ENCODE measurements around the gene HIVEP2. TPM values are rescaled to one million over a fixed set of nuclear protein-coding genes. Genes with fewer than 3 reads are reported as not detected.

HIVEP2 gene
- polyA plus RNA-seq, 3 donors: 0.16 to 1.4 (median 0.64) TPM

DNA sequence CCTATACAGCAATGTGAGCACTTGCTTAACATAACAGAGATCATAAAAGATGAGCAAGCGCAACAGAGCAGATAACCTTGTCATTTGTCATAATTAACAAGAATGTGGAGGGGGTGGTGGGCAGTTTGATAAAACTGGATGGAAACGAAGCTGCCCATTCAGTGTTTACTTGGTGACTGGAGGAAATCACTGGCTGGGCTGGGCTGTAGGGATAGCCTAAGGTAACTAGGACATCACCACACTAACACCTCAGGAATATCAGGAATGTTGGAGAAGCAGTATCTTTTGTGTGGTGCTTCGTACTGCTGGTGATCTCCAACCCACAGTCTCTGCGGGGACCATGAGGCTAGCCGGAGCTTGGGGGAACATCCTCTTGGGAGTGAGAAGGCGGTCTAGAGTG, 218.4 kb downstream of the HIVEP2 start:
- TF ChIP-seq, protein P1, sequence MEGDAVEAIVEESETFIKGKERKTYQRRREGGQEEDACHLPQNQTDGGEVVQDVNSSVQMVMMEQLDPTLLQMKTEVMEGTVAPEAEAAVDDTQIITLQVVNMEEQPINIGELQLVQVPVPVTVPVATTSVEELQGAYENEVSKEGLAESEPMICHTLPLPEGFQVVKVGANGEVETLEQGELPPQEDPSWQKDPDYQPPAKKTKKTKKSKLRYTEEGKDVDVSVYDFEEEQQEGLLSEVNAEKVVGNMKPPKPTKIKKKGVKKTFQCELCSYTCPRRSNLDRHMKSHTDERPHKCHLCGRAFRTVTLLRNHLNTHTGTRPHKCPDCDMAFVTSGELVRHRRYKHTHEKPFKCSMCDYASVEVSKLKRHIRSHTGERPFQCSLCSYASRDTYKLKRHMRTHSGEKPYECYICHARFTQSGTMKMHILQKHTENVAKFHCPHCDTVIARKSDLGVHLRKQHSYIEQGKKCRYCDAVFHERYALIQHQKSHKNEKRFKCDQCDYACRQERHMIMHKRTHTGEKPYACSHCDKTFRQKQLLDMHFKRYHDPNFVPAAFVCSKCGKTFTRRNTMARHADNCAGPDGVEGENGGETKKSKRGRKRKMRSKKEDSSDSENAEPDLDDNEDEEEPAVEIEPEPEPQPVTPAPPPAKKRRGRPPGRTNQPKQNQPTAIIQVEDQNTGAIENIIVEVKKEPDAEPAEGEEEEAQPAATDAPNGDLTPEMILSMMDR (IDR thresholded peaks at IDR 0.05): no peak
- no peak overlapping the region for H3K4me2 ChIP-seq (replicated peaks; ENCODE audit: extremely low read depth, low read length, poor library complexity, severe bottlenecking)
- Mint-ChIP-seq H3K9me3 (no peaks in the 10 kb centered on the region), H3K27ac (peak overlapping the region in 1 of 7 donors; percentile 62), H3K4me1 (peaks cover 40% of the 10 kb centered on the region), H3K27me3 (ENCODE audit: low read depth in 3 of 3) (peaks cover 0 to 2% (median 0%) of the 10 kb centered on the region in 3 donors), H3K36me3 (no peaks in the 10 kb centered on the region), H3K4me3 (no peak overlapping the region)
- H2AFZ ChIP-seq (ENCODE audit: insufficient read depth, low read depth, low read length, poor library complexity, severe bottlenecking): no peak overlapping the region
- intact Hi-C loops (cut with micrococcal nuclease): no loop called here
- H3K9ac ChIP-seq (ENCODE audit: insufficient read depth, low read length, poor library complexity, severe bottlenecking): no peak overlapping the region
- no peak overlapping the region for H3K27ac ChIP-seq (ENCODE audit: low read depth in 1 of 2, low read length in 2 of 2)
- WGBS (ENCODE audit: insufficient coverage): 94% methylated on average over 4 of the region's 6 CpGs
- no peaks in the 10 kb centered on the region for H3K79me2 ChIP-seq (ENCODE audit: insufficient read depth, low read length)
- H3K4me1 ChIP-seq (ENCODE audit: control insufficient read depth in 1 of 2, insufficient read depth in 2 of 2, low read length in 2 of 2): peaks cover 38 to 45% of the 10 kb centered on the region in 2 donors
- H3K27me3 ChIP-seq (ENCODE audit: control insufficient read depth in 2 of 2, insufficient read depth in 2 of 2, low read length in 2 of 2): no peaks in the 10 kb centered on the region
- DNase-seq: no peak
- H3K36me3 ChIP-seq (replicated peaks in 1 of 2; ENCODE audit: control insufficient read depth in 1 of 2, insufficient read depth in 2 of 2, low read length in 2 of 2): no peaks in the 10 kb centered on the region
- no peaks in the 10 kb centered on the region for H4K20me1 ChIP-seq (ENCODE audit: insufficient read depth, low read length)
- no peaks in the 10 kb centered on the region for H3K9me3 ChIP-seq (replicated peaks in 1 of 2; ENCODE audit: control insufficient read depth in 1 of 2, insufficient read depth in 1 of 2, low read length in 2 of 2)
- no peak overlapping the region for H3K4me3 ChIP-seq (replicated peaks in 1 of 3; ENCODE audit: low read depth in 2 of 3, low read length in 3 of 3)

DNA sequence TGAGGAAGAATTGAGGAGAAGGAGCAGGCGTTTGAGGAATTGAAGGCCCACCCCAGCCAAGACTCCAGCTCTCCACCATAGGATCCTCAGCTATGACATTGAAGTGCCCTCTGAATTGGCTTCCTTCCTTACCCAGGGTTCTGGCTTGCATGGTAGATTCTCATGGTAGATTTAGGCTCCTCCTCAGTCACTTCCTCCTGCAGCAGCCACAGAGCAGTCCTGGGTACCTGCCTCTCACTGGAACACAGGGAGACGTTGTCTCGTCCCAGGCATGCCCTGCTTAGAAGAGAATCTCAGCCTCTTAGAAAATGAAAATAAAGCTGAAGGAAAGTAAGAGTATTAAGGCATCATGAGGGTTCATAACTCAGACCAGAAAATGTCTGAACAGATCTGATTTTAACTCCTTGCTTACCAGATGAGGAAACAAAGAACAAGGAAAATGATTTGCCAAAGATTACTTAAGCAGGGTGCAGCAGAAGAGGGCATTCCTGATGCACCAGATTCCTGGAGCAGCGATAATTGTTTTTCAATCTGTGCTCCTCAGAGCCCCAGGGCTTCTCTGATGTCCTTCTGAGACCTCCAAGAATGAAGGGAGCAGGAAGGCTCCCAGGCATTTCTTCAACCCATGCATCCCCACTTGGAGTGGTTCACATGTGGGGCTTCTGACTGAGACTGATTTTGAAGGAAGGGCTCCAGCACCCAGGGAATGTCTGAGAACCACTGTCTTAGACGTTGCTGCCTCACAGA, 219.8 kb downstream of the HIVEP2 start:
- H3K79me2 ChIP-seq (ENCODE audit: insufficient read depth, low read length): no peaks in the 10 kb centered on the region
- no peaks in the 10 kb centered on the region for H3K9me3 Mint-ChIP-seq
- peak overlapping the region in 2 of 7 donors; percentile 27 to 37 for H3K27ac Mint-ChIP-seq
- no peak overlapping the region for H3K9ac ChIP-seq (ENCODE audit: insufficient read depth, low read length, poor library complexity, severe bottlenecking)
- H3K27ac ChIP-seq (ENCODE audit: low read depth in 1 of 2, low read length in 2 of 2): no peak overlapping the region
- TF ChIP-seq, protein P1 (IDR thresholded peaks at IDR 0.05): no peak
- peak overlapping the region in 1 of 2 donors; percentile 31 for H3K4me3 Mint-ChIP-seq
- no peaks in the 10 kb centered on the region for H3K27me3 ChIP-seq (ENCODE audit: control insufficient read depth in 2 of 2, insufficient read depth in 2 of 2, low read length in 2 of 2)
- peaks cover 52% of the 10 kb centered on the region for H3K4me1 Mint-ChIP-seq
- H3K36me3 ChIP-seq (replicated peaks in 1 of 2; ENCODE audit: control insufficient read depth in 1 of 2, insufficient read depth in 2 of 2, low read length in 2 of 2): no peaks in the 10 kb centered on the region
- H4K20me1 ChIP-seq (ENCODE audit: insufficient read depth, low read length): no peaks in the 10 kb centered on the region
- DNase-seq: no peak
- H3K36me3 Mint-ChIP-seq: no peaks in the 10 kb centered on the region
- H2AFZ ChIP-seq (ENCODE audit: insufficient read depth, low read depth, low read length, poor library complexity, severe bottlenecking): no peak overlapping the region
- H3K9me3 ChIP-seq (replicated peaks in 1 of 2; ENCODE audit: control insufficient read depth in 1 of 2, insufficient read depth in 1 of 2, low read length in 2 of 2): no peaks in the 10 kb centered on the region
- intact Hi-C loops (cut with micrococcal nuclease): no loop called here
- no peak overlapping the region for H3K4me2 ChIP-seq (replicated peaks; ENCODE audit: extremely low read depth, low read length, poor library complexity, severe bottlenecking)
- no peak overlapping the region for H3K4me3 ChIP-seq (replicated peaks in 1 of 3; ENCODE audit: low read depth in 2 of 3, low read length in 3 of 3)
- 100% methylated on average over 1 of the region's 5 CpGs for WGBS (ENCODE audit: insufficient coverage)
- peaks cover 48 to 59% of the 10 kb centered on the region in 2 donors for H3K4me1 ChIP-seq (ENCODE audit: control insufficient read depth in 1 of 2, insufficient read depth in 2 of 2, low read length in 2 of 2)
- H3K27me3 Mint-ChIP-seq (ENCODE audit: low read depth in 3 of 3): peaks cover 0 to 2% (median 0%) of the 10 kb centered on the region in 3 donors
